Cardiac muscle cell (in vitro differentiated cells and primary cell): ENCODE measurements around the gene CLK4. TPM values are rescaled to one million over a fixed set of nuclear protein-coding genes. Genes with fewer than 3 reads are reported as not detected.

ENCODE experiments used
- DNase-seq, 2 donors: peaks; one replicate each; pipeline versions ENCODE4 v3.0.0 to v3.0.0-alpha.2; 2010 to 2017; ENCODE audit warnings: low read depth in 1 of 2, low spot score in 1 of 2
- H3K27ac ChIP-seq: fragments of 200-600 bp; sonication (generic); 2 replicates; pipeline ENCODE4 v1.5.1; 2016
- H3K27me3 ChIP-seq: fragments of 200-600 bp; sonication (generic); 2 replicates; pipeline ENCODE4 v1.6.0; 2016; ENCODE audit warnings: control low read depth
- H3K36me3 ChIP-seq: fragments of 200-600 bp; sonication (generic); 2 replicates; pipeline ENCODE4 v1.5.1; 2016; ENCODE audit warnings: control low read depth
- H3K4me1 ChIP-seq: fragments of 200-600 bp; sonication (generic); 2 replicates; pipeline ENCODE4 v1.8.1; 2017; ENCODE audit warnings: low read depth, mild to moderate bottlenecking, mixed run types
- H3K4me3 ChIP-seq: fragments of 200-600 bp; sonication (generic); 2 replicates; pipeline ENCODE4 v1.5.1; 2016; ENCODE audit warnings: mild to moderate bottlenecking
- H3K9me3 ChIP-seq: fragments of 200-600 bp; sonication (generic); 2 replicates; pipeline ENCODE4 v1.5.1; 2017; ENCODE audit warnings: low read depth, mild to moderate bottlenecking, control low read depth
- polyA plus RNA-seq: library from polyadenylated mRNA; unstranded; fragments of >200 nt; fragmentation: Nextera tagmentation; extraction: Ambion mirVana; gene quantifications from 2 replicates; pipeline ENCODE4 v1.2.1, GENCODE V29; 2016
- total RNA-seq: library from RNA; depleted of rRNA; stranded (reverse); fragments of >200 nt; gene quantifications from 2 replicates; pipeline ENCODE4 v1.2.3, GENCODE V29; 2016
- TF ChIP-seq, protein P1 (sequence below): IDR thresholded peaks from 2 replicates; pipeline ENCODE4 v1.5.1; 2012; ENCODE audit warnings: low read depth, mild to moderate bottlenecking, low read length

The CLK4 gene
- total and polyA plus RNA-seq, 2 experiments from 2014 or later, result 29.4 to 35.2 TPM

DNA sequence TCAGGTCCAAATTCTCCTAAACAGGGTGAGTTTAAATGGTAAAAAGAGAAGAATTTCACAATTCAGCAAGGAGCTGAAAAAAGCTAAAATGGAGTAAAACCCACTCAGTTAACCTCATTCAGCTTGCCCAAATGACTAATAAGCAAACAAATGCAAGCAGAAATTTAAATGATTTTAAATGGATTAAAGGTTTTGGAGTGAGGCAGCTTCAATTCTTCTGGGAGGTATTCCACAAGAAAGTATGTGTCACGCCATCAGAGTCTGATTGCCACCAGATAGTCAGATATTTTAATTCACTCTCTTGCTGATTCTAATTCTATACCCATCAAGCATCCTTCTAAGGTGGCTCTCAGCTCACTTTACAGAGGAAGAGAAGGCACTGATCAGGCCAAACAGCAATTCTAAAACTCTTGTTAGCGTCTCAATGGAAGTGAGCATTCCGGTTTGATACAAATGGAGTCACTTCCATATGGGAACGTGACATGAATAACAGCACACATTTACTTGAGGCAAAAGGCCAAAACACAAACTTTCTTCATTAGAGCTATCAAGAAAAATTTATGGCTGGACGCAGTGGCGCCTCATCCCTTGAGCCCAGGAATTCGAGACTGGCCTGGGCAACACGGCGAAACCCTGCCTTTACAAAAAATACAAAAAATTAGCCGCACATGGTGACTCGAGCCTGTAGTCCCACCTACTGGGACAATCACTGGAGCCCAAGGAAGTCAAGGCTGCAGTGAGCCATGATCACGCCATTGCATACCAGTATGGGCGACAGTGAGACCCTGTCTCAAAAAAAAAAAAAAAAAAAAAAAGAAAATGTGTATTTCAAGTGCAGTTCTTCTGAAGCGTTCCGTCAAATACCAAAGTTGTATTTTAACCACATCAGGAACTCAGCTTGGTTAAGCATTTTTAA is 2.0 kb downstream of the CLK4 start:
- H3K4me1 ChIP-seq, result peaks cover 8% of the 10 kb centered on the region
- TF ChIP-seq, protein P1, sequence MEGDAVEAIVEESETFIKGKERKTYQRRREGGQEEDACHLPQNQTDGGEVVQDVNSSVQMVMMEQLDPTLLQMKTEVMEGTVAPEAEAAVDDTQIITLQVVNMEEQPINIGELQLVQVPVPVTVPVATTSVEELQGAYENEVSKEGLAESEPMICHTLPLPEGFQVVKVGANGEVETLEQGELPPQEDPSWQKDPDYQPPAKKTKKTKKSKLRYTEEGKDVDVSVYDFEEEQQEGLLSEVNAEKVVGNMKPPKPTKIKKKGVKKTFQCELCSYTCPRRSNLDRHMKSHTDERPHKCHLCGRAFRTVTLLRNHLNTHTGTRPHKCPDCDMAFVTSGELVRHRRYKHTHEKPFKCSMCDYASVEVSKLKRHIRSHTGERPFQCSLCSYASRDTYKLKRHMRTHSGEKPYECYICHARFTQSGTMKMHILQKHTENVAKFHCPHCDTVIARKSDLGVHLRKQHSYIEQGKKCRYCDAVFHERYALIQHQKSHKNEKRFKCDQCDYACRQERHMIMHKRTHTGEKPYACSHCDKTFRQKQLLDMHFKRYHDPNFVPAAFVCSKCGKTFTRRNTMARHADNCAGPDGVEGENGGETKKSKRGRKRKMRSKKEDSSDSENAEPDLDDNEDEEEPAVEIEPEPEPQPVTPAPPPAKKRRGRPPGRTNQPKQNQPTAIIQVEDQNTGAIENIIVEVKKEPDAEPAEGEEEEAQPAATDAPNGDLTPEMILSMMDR, result no peak
- H3K9me3 ChIP-seq, result no peaks in the 10 kb centered on the region
- peak overlapping the region; percentile 89 for H3K4me3 ChIP-seq
- H3K36me3 ChIP-seq, result peaks cover 29% of the 10 kb centered on the region
- DNase-seq, result peak; percentile 7 to 12
- H3K27me3 ChIP-seq, result no peaks in the 10 kb centered on the region
- H3K27ac ChIP-seq, result peak overlapping the region; percentile 97

DNA sequence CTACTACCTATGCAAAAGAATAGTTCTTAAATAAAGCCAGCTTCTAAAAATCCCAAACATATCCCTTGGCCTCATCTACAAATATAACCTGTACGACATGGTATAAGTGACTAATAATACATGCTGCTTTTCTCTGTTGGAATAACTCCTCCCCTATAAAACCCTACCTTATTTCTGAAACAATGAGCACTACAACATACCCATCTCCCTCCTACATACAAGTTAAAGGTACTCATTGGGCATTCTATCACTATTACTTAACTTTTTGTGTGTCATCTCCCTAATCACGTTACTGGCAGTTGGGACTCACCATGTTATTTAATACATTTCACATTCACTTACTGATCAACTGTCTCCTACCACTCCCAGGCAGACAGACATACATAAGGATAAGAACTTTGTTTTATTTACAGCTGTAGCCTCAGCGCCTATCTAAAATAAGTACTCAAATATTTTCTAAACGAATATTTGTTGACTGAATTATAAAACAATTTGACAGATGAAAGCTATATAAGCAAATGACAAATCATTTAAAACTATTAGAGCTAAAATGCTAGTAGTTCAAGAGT is 4.1 kb downstream of the CLK4 start:
- no peak overlapping the region for H3K27ac ChIP-seq

DNA sequence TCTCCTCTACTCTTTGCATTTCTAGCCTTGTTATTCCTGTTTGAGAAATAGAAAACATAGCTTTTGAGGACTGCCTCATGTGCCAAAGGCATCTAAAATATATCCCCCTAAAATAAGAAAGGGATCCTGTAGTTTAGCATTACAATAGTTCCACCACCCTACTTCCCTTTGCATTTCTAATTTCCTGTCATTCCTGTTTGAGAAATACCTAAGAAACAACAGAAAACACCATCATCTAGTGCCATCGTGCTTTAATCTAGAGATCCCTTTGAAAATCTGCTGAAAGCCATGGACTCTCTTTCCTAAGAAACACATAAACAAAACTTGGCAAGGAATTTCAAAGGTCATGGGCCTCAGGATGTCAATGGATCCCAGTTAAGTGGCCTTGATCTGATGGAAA is 7.5 kb downstream of the CLK4 start:
- H3K36me3 ChIP-seq, result peaks cover 75% of the 10 kb centered on the region
- DNase-seq, result no peak
- TF ChIP-seq, protein P1, result no peak
- no peak overlapping the region for H3K27ac ChIP-seq
- peaks cover 2% of the 10 kb centered on the region for H3K4me1 ChIP-seq
- H3K27me3 ChIP-seq, result no peaks in the 10 kb centered on the region
- H3K4me3 ChIP-seq, result no peak overlapping the region
- H3K9me3 ChIP-seq, result no peaks in the 10 kb centered on the region

More for the DNA sequence above, 4.1 kb downstream of the CLK4 start:
- Histone ChIP-seq H3K27me3 (no peaks in the 10 kb centered on the region), H3K4me1 (peaks cover 8% of the 10 kb centered on the region), H3K4me3 (no peak overlapping the region), H3K36me3 (peaks cover 43% of the 10 kb centered on the region), H3K9me3 (no peaks in the 10 kb centered on the region)
- DNase-seq, result no peak
- TF ChIP-seq, protein P1, result no peak

DNA sequence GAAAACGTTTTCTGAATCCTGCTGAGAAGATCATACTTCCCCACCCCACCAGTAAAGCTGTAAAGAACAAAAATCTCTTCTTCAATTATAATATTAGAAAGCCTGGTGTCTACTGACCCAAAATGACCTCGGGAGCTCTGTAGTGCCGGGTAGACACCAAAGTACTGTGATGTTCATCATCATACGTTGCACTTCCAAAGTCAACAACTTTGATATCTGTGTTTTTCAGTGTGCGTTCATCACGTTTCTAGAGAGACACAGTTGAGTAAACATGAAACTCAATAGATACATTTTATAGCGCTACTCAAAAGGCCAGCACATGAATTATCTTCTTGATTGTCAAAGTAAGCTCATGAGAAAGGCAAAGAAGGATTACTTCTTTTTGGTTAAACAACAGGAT is 14.6 kb downstream of the CLK4 start:
- no peaks in the 10 kb centered on the region for H3K27me3 ChIP-seq
- TF ChIP-seq, protein P1, result no peak
- no peaks in the 10 kb centered on the region for H3K9me3 ChIP-seq
- no peak overlapping the region for H3K27ac ChIP-seq
- DNase-seq, result no peak
- no peak overlapping the region for H3K4me3 ChIP-seq
- H3K36me3 ChIP-seq, result peaks cover 82% of the 10 kb centered on the region
- no peaks in the 10 kb centered on the region for H3K4me1 ChIP-seq

DNA sequence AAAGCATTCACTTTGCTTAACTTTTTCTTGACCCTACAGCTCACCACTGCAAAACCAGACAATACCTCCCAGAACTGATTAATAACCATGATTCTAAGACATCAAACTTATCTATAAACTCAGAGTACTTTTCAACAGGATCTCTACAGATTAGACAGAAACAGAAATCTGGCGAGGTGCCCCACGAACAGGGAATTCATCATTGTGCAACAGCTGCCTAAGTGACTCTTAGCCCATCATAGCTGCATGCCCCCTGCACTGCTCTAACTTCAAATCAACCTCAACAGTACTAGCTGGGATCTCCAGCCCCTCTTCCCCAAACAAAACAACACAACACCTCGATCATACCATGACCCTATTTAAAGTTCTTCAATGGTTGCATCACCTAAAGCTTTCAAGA is 20.6 kb downstream of the CLK4 start:
- H3K9me3 ChIP-seq, result no peaks in the 10 kb centered on the region
- H3K27ac ChIP-seq, result no peak overlapping the region
- H3K4me3 ChIP-seq, result no peak overlapping the region
- TF ChIP-seq, protein P1, result no peak
- DNase-seq, result peak in 1 of 2 donors; percentile 55
- no peaks in the 10 kb centered on the region for H3K4me1 ChIP-seq
- no peaks in the 10 kb centered on the region for H3K27me3 ChIP-seq
- H3K36me3 ChIP-seq, result peaks cover 70% of the 10 kb centered on the region
